ENCODE data around the gene MFAP2. TPM values are rescaled to one million over a fixed set of nuclear protein-coding genes. Genes with fewer than 3 reads are reported as not detected.
"Not testable (repeated sequence)": the region's sequence is repeated elsewhere in the genome, so short reads cannot be mapped to it uniquely, and the experiment has no call there.

Gene MFAP2
- total RNA-seq, 4 donors from 2014 or later = 1.1 to 5.6 (median 3.5) TPM; not detected in 1

DNA sequence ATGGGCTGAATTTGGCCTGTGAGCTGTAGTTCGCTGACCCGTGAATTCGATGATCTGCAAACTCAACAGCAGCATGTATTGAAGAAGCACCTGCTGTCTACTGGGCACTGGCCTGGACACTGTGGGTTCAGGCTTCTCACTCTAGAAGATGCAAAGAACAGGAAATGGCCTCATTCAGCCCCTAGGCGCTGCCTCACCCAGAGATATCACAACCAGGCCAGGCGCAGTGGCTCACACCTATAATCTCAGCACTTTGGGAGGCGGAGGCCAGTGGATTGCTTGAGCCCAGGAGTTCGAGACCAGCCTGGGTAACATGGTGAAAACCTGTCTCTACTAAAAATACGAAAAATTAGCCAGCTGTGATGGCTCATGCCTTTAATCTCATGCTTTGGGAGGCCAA lies 23.6 kb downstream of the MFAP2 start:
- WGBS, 2 donors (ENCODE audit: low coverage in 1 of 2) = 89% methylated on average over 8 of the region's 8 CpGs; no CpG with 5 or more reads in 1 of the 2 donors
- H3K27me3 ChIP-seq = no peaks in the 10 kb centered on the region
- H3K9me3 ChIP-seq = no peaks in the 10 kb centered on the region
- intact Hi-C loops (cut with DNase I; ENCODE audit: low total_unique reads) (no loop called here), in situ Hi-C loops (cut with MboI; ENCODE audit: low pct_ligation_motif_present in 1 of 4, low pct_unique_long_range_greater_than_20kb in 1 of 4, low sequenced_read_pairs in 3 of 4) (loop anchor here in 2 of 4 donors (5.0 to 10.0 kb wide), 2 partner anchors 88 to 91 kb away; no protein-coding TSS in a partner anchor)
- H3K36me3 ChIP-seq = no peaks in the 10 kb centered on the region
- no peak overlapping the region for H3K4me3 ChIP-seq
- DNase-seq = no peak
- TF ChIP-seq, protein P1, sequence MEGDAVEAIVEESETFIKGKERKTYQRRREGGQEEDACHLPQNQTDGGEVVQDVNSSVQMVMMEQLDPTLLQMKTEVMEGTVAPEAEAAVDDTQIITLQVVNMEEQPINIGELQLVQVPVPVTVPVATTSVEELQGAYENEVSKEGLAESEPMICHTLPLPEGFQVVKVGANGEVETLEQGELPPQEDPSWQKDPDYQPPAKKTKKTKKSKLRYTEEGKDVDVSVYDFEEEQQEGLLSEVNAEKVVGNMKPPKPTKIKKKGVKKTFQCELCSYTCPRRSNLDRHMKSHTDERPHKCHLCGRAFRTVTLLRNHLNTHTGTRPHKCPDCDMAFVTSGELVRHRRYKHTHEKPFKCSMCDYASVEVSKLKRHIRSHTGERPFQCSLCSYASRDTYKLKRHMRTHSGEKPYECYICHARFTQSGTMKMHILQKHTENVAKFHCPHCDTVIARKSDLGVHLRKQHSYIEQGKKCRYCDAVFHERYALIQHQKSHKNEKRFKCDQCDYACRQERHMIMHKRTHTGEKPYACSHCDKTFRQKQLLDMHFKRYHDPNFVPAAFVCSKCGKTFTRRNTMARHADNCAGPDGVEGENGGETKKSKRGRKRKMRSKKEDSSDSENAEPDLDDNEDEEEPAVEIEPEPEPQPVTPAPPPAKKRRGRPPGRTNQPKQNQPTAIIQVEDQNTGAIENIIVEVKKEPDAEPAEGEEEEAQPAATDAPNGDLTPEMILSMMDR (IDR thresholded peaks at IDR 0.05) = no peak
- no peak for TF ChIP-seq POLR2A (IDR thresholded peaks at IDR 0.05)
- TF ChIP-seq POLR2AphosphoS5 (IDR thresholded peaks at IDR 0.05) = no peak
- TF ChIP-seq EP300 (IDR thresholded peaks at IDR 0.05; ENCODE audit: low read depth) = no peak
- peaks cover 0 to 16% (median 5%) of the 10 kb centered on the region in 4 donors for H3K4me1 ChIP-seq
- no peak overlapping the region for H3K27ac ChIP-seq

DNA sequence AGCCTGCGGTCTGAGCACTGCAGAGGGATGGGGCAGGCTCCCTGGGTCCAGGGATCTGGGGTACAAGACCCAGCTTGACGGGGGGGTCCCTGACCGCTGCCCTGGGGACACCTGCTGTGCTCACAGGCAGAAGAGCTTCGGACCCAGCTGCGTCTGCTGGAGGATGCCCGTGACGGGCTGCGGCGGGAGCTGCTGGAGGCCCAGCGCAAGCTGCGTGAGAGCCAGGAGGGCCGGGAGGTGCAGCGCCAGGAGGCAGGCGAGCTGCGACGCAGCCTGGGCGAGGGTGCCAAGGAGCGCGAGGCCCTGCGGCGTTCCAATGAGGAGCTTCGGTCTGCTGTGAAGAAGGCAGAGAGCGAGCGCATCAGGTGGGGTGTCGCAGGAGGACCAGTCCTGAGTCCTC lies 25.2 kb downstream of the MFAP2 start:
- intact Hi-C loops (cut with DNase I; ENCODE audit: low total_unique reads) = no loop called here
- WGBS, 2 donors (ENCODE audit: low coverage in 1 of 2) = 94% methylated on average over 23 of the region's 25 CpGs; no CpG with 5 or more reads in 1 of the 2 donors
- no peak overlapping the region for H3K27ac ChIP-seq
- TF ChIP-seq, protein P1 (IDR thresholded peaks at IDR 0.05) = no peak
- no peak for TF ChIP-seq POLR2AphosphoS5 (IDR thresholded peaks at IDR 0.05)
- TF ChIP-seq EP300 (IDR thresholded peaks at IDR 0.05; ENCODE audit: low read depth) = no peak
- no peak for TF ChIP-seq POLR2A (IDR thresholded peaks at IDR 0.05)
- no peak for DNase-seq
- no peaks in the 10 kb centered on the region for H3K36me3 ChIP-seq
- H3K27me3 ChIP-seq = no peaks in the 10 kb centered on the region
- H3K4me1 ChIP-seq = peaks cover 0 to 7% (median 3%) of the 10 kb centered on the region in 4 donors
- in situ Hi-C loops (cut with MboI; ENCODE audit: low pct_ligation_motif_present in 1 of 4, low pct_unique_long_range_greater_than_20kb in 1 of 4, low sequenced_read_pairs in 3 of 4) = loop anchor here in 2 of 4 donors (5.0 to 10.0 kb wide), 2 partner anchors 90 to 92 kb away; no protein-coding TSS in a partner anchor
- no peaks in the 10 kb centered on the region for H3K9me3 ChIP-seq
- no peak overlapping the region for H3K4me3 ChIP-seq

GRCh38 chr1:16954579-16954978 lies 25.8 kb downstream of the MFAP2 start:
- intact Hi-C loops (cut with DNase I; ENCODE audit: low total_unique reads) = loop anchor here (5.0 kb wide), 1 partner anchor 93 kb away; no protein-coding TSS in a partner anchor
- no peak for TF ChIP-seq POLR2A (IDR thresholded peaks at IDR 0.05)
- TF ChIP-seq EP300 (IDR thresholded peaks at IDR 0.05; ENCODE audit: low read depth) = no peak
- TF ChIP-seq, protein P1 (IDR thresholded peaks at IDR 0.05) = no peak
- no peak for TF ChIP-seq POLR2AphosphoS5 (IDR thresholded peaks at IDR 0.05)
- in situ Hi-C loops (cut with MboI; ENCODE audit: low pct_ligation_motif_present in 1 of 4, low pct_unique_long_range_greater_than_20kb in 1 of 4, low sequenced_read_pairs in 3 of 4) = loop anchor here in 1 of 4 donors (5.0 to 10.0 kb wide), 2 partner anchors 90 to 332 kb away; no protein-coding TSS in a partner anchor
- peaks cover 0 to 3% (median 2%) of the 10 kb centered on the region in 4 donors for H3K4me1 ChIP-seq
- no peak overlapping the region for H3K27ac ChIP-seq
- WGBS, 2 donors (ENCODE audit: low coverage in 1 of 2) = 89% methylated on average over 14 of the region's 18 CpGs; no CpG with 5 or more reads in 1 of the 2 donors
- no peaks in the 10 kb centered on the region for H3K36me3 ChIP-seq
- no peak overlapping the region for H3K4me3 ChIP-seq
- H3K9me3 ChIP-seq = no peaks in the 10 kb centered on the region
- DNase-seq = no peak
- H3K27me3 ChIP-seq = no peaks in the 10 kb centered on the region

GRCh38 chr1:16952376-16952775 lies 28.0 kb downstream of the MFAP2 start:
- not testable (repeated sequence) for H3K27me3 ChIP-seq, H3K27ac ChIP-seq, DNase-seq, H3K9me3 ChIP-seq, H3K4me3 ChIP-seq, H3K36me3 ChIP-seq
- intact Hi-C loops (cut with DNase I; ENCODE audit: low total_unique reads) (loop anchor here (5.0 kb wide), 1 partner anchor 95 kb away; no protein-coding TSS in a partner anchor), in situ Hi-C loops (cut with MboI; ENCODE audit: low pct_ligation_motif_present in 1 of 4, low pct_unique_long_range_greater_than_20kb in 1 of 4, low sequenced_read_pairs in 3 of 4) (loop anchor here in 1 of 4 donors (5.0 to 10.0 kb wide), 2 partner anchors 92 to 330 kb away; no protein-coding TSS in a partner anchor)
- peaks cover 0 to 12% (median 8%) of the 10 kb centered on the region in 4 donors for H3K4me1 ChIP-seq
- WGBS, 2 donors (ENCODE audit: low coverage in 1 of 2) = 78 to 85% methylated on average over 4 of the region's 4 CpGs

DNA sequence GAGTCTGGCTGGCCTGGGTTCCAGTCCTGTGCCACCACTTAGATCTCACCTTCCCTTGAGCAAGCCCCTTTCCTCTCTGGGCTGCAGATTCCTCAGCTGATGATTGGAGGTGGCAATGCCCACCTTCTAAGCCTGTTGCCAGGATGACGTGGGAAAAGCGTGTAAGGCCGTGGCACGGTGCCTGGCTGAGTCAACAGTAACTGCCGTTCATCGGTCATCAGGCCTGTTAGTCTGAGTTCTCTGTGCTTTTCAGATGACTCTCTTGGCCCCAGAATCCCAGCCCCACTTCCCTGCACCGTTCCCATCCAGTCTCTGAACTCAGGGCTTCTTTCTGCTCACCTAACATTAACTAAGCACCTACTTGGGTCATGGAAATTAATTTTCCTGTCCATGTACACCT lies 31.4 kb downstream of the MFAP2 start:
- H3K9me3 ChIP-seq; intact Hi-C loops (cut with DNase I; ENCODE audit: low total_unique reads); H3K27me3 ChIP-seq; H3K36me3 ChIP-seq; H3K4me3 ChIP-seq: not testable (repeated sequence)
- Histone ChIP-seq H3K4me1 (peaks cover 0 to 12% (median 8%) of the 10 kb centered on the region in 4 donors), H3K27ac (peak overlapping the region in 3 of 4 donors; percentile 41 to 70 (median 41))
- in situ Hi-C loops (cut with MboI; ENCODE audit: low pct_ligation_motif_present in 1 of 4, low pct_unique_long_range_greater_than_20kb in 1 of 4, low sequenced_read_pairs in 3 of 4) = loop anchor here in 2 of 4 donors (10.0 kb wide), 1 partner anchor 334 kb away; the partner anchor contains the start of gene NBPF1 (in 2 of the 2)
- 61% methylated on average over 7 of the region's 7 CpGs; no CpG with 5 or more reads in 1 of the 2 donors for WGBS, 2 donors (ENCODE audit: low coverage in 1 of 2)
- DNase-seq = peak; percentile 62

DNA sequence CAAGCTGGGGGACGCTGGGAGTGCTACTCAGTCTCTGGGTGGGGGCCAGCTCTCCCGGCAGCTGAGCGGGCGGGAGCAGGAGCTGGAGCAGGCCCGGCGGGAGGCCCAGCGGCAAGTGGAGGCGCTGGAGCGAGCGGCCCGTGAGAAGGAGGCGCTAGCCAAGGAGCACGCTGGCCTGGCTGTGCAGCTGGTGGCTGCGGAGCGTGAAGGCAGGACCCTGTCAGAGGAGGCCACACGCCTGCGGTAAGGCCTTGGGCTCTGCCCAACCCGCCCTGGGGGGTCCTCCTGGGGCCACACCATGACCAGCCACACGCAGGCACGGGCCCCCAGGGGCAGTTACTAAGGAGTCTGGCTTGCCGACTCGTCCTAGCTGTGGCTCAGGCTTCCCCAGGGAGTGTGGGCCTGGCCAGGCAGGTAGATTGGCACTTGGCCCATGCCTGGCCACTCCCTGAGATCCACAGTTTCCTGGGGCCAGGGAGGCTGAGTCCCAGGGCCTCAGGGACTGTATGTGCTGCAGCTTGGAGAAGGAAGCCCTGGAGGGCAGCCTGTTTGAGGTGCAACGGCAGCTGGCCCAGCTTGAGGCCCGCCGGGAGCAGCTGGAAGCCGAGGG lies 32.0 kb downstream of the MFAP2 start:
- H3K27me3 ChIP-seq; H3K9me3 ChIP-seq; H3K4me3 ChIP-seq; H3K36me3 ChIP-seq; intact Hi-C loops (cut with DNase I; ENCODE audit: low total_unique reads): not testable (repeated sequence)
- H3K27ac ChIP-seq = peak overlapping the region; percentile 41 to 70 (median 51)
- WGBS, 2 donors (ENCODE audit: low coverage in 1 of 2) = 20 to 58% methylated on average over 2 to 26 of the region's 26 CpGs
- peak; percentile 71 for DNase-seq
- in situ Hi-C loops (cut with MboI; ENCODE audit: low pct_ligation_motif_present in 1 of 4, low pct_unique_long_range_greater_than_20kb in 1 of 4, low sequenced_read_pairs in 3 of 4) = loop anchor here in 2 of 4 donors (10.0 kb wide), 1 partner anchor 334 kb away; the partner anchor contains the start of gene NBPF1 (in 2 of the 2)
- peaks cover 0 to 12% (median 8%) of the 10 kb centered on the region in 4 donors for H3K4me1 ChIP-seq
